OCI-LY3 (cell line): ENCODE results near the gene CALD1.

Source experiments
- CTCF ChIP-seq: fragments of 200-600, 300-600 bp; sonication (generic); IDR thresholded peaks from 2 replicates; pipeline ENCODE4 v1.5.1; 2014; ENCODE audit warnings: antibody characterized with exemption, low read length, low read depth
- EZH2phosphoT487 ChIP-seq: fragments of 200-600 bp; shearing (Covaris generic); IDR thresholded peaks from 2 replicates; pipeline ENCODE4 v1.6.1; 2018; ENCODE audit warnings: antibody characterized with exemption, mixed run types, low read depth

GRCh38 chr7:134908289-134908688 lies 128.9 kb downstream of the CALD1 start:
- TF ChIP-seq CTCF (no peak), EZH2phosphoT487 (no peak)
